HG02884 (cell line): Measurements from ENCODE around the gene LUZP1.

Source experiments
- ATAC-seq: cut with Tn5 transposase; IDR thresholded peaks from one replicate; pipeline ENCODE4 v1.9.1; 2021; ENCODE audit warnings: mild to moderate bottlenecking, moderate library complexity; ENCODE audit not compliant: unreplicated experiment

The LUZP1 gene

GRCh38 chr1:23156940-23157339, 11.7 kb downstream of the LUZP1 start:
- ATAC-seq: no peak

- ATAC-seq: no peak
These were observed 15.5 kb downstream of the LUZP1 start for GRCh38 chr1:23152966-23153684.

DNA sequence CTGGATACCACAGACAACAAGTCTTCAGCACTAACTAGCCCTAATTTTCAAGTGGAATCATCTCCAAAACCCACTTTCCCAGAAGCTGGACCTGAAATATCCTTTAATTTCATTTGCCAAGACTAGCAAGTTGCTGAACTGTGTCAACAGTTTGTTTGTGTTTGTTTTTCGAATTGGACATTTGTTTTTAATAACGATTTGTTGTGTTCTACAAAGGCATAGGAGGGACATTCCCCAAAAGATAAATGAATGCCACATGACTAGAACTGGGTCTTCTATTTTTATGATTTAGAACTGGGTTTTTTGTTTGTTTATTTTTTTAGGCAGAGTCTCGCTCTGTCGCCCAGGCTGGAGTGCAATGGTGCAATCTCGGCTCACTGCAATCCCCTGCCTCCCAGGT, 17.9 kb downstream of the LUZP1 start:
- ATAC-seq: no peak

GRCh38 chr1:23150125-23150524, 18.5 kb downstream of the LUZP1 start:
- ATAC-seq: no peak

DNA sequence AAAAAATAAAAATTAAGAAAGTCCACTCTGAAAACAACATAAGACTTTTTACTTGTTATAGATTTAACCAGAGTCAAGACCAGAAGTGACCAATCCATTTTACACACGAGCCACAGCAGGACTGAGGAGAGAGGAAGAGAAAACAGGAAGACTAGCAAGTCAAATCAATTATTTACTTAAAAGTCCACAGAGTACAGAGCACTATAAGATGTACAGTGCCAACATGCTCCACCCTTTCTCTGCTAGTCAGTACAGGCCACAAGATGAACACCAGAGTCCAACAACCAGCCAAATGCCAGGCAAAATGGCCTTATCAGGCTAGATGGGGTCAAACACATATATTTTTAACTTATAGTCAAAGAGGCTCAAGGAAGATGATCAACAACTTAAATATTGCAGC, 19.5 kb downstream of the LUZP1 start:
- no peak for ATAC-seq

GRCh38 chr1:23148084-23148483, 20.6 kb downstream of the LUZP1 start:
- no peak for ATAC-seq

GRCh38 chr1:23140940-23141596, 27.6 kb downstream of the LUZP1 start:
- ATAC-seq: no peak

DNA sequence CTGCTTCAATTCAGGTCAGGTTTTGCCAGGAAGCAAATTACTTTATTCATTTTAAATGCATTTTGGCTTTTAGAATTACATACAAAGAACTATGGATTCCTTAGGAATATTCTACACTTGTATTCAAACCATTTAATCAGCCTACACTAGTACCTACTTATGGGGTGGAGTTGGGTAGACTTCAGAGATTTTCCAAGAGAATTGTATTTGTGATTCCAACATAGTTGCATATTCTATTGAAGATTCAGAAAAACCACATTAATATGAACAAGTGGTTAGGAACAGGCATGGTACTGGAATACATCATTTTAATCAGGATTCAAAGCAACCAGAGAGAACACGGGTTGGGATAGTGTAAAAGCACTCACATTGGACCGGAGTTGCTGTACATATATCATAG, 33.4 kb downstream of the LUZP1 start:
- no peak for ATAC-seq

GRCh38 chr1:23134055-23134454, 34.6 kb downstream of the LUZP1 start:
- ATAC-seq: no peak

GRCh38 chr1:23133587-23133986, 35.1 kb downstream of the LUZP1 start:
- ATAC-seq: no peak

- no peak for ATAC-seq
These were observed 36.6 kb downstream of the LUZP1 start for GRCh38 chr1:23132033-23132432.

GRCh38 chr1:23129846-23130245, 38.8 kb downstream of the LUZP1 start:
- no peak for ATAC-seq

DNA sequence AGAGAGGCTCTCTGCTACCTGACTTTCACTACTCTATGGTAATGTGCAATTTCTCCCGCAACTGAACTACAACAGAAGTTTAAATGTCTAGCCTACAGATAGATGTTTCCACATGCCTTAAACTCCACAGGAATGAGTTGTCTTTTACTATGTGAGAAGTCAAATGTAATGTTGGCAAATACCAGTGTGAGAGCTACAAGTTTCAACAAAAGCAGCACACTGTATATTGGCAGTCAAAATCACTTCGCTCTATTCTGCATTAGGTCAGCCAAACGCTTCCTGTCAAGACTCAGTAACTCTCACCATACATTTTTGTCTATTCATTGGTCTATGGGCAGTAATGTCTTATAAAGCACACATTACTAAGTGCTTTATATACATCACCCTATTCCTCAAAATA, 41.9 kb downstream of the LUZP1 start:
- ATAC-seq: no peak

DNA sequence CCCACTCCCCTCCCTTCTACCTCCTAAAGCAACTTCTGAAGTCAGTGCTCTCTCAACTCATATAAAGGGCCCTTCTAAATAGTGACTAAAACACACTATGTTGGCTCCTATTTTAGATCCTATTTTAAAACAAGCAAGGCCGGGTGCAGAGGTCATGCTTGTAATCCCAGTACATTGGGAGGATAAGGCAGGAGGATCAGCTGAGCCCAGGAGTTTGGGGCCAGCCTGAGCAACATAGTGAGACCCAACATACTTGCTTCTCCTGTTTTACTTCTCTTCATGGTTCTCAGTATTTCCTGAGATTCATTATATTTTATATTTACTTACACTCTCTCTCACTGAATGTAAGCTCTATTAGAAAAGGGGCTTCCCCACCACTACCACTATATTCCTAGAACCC, 42.5 kb downstream of the LUZP1 start:
- no peak for ATAC-seq

DNA sequence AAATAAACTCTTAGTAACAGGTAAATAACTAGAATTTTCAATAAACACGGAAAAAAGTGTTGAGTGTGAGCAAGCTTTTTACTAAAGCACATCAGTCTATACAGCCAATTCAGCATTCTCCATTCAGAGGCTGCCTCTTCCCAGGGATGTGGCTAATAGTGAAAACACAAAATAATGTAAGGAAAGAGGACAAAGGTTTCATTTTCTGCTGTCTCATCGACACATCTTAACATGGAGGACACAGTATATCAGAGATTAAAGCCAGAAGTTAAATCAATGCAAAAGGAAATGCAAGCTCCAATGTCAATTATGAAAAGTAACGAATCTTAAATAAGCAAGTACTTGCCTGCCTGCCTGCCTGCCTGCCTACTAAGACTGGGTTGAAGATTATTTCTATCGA, 43.2 kb downstream of the LUZP1 start:
- ATAC-seq: no peak

GRCh38 chr1:23124259-23125026, 44.2 kb downstream of the LUZP1 start:
- ATAC-seq: no peak

GRCh38 chr1:23123528-23123927, 45.1 kb downstream of the LUZP1 start:
- ATAC-seq: no peak

DNA sequence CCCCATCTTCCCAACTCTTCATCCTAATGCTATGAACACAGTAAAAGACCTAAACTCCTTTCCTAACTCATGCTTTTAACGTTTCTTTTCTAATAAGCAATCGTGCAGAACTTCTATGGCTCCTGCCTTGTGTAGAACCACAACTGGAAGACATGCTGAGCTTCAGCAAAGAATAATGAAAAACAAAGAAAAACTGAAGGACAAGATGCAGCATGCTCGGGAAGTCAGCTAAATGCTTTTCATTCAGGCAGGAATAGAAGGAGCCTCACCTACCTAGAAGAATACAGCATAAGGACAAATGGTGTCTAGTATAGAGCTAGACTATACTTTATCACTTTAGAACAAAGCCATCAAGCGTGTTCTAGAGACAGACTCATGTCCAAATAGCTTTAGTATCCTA, 45.9 kb downstream of the LUZP1 start:
- ATAC-seq: no peak

DNA sequence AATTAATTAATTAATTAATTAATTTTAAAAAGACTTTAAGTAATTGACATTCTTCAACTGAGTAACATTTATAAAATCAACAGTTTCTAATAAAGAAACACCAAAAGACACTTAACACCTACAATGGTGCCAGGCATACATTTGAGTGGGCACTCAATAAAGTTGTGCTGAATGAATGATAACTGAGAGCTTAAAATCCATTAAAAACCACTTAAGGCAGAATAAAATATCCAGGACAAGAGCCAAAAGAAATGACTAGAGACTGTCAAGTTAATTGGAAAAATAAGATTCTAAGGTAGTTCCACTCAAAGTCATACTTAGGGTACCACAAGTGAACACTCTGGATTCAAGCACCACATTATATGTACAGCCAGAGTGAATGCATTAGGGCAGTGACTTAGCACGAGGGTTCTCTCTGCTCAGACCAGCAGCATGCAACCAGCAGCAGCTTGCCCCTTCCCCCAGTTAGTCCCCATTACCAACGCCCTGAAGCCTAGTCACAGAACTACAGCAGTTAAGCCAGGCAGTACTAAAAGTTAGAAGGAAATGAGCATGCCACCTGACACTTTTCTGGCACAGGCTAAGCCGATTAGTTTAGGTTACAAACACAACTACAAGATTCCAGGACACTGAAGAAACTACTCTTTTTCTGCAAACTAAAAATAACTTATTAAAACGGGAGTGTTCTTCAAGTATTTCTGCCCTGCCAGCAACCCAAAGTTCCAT, 46.5 kb downstream of the LUZP1 start:
- no peak for ATAC-seq

- ATAC-seq: no peak
These were observed 48.3 kb downstream of the LUZP1 start for GRCh38 chr1:23120383-23120782.
